Stimulated activated effector memory CD8-positive, alpha-beta T cell treated with anti-CD3 and anti-CD28 coated beads, Interleukin-12 subunit alpha, Interleukin-12 subunit beta, amount 100 ng/mL, for 72 hours (primary cell): ENCODE measurements around the gene MLIP.

Experiments used
- ATAC-seq: fragments of 150-1000 bp; cut with Tn5 transposase; 2 replicates; pipeline ENCODE4 v1.10.0; 2021
- DNase-seq, 2 donors: peaks; one replicate each; pipeline ENCODE4 v3.0.0; 2021 to 2022; ENCODE audit warnings: low spot score in 2 of 2
- H3K27ac Mint-ChIP-seq: one replicate; pipeline ENCODE4 v1.8.0; 2022; ENCODE audit warnings: mild to moderate bottlenecking, mixed read lengths
- H3K36me3 Mint-ChIP-seq: one replicate; pipeline ENCODE4 v1.8.0; 2022; ENCODE audit warnings: mild to moderate bottlenecking, mixed read lengths
- H3K4me1 Mint-ChIP-seq: one replicate; pipeline ENCODE4 v1.8.0; 2022; ENCODE audit warnings: mixed read lengths
- H3K4me3 Mint-ChIP-seq: one replicate; pipeline ENCODE4 v1.8.0; 2022; ENCODE audit warnings: mild to moderate bottlenecking, mixed read lengths
- H3K9me3 Mint-ChIP-seq: one replicate; pipeline ENCODE4 v1.8.0; 2022; ENCODE audit warnings: mixed read lengths

Gene MLIP

DNA sequence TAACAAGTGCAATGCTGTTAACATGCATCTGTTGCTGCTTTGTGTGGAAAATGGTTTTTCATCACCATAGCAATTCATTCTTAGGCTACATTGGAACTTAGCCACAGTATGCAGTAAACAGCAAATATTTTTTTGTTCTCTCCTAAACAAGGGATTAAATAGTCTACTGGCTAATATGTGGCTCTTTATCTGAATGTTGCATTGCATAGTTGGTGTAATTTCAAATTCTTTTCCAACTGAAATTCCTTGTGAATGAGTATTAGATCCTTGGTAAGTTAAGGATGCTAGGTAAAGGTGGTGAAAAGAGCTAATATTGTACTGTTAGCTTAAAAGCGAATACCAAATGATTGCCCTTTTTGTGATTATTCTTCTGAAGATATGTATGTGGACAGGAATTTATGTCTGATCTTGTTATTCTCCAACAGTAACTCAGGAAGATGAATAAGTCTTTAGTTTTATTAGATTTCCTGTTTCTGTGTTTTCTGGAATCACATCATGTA, 958 bp downstream of the MLIP start:
- H3K4me1 Mint-ChIP-seq, result no peaks in the 10 kb centered on the region
- ATAC-seq (no peak), DNase-seq (no peak)
- no peak overlapping the region for H3K27ac Mint-ChIP-seq
- H3K4me3 Mint-ChIP-seq, result no peak overlapping the region
- H3K9me3 Mint-ChIP-seq, result peaks cover 9% of the 10 kb centered on the region
- H3K36me3 Mint-ChIP-seq, result no peaks in the 10 kb centered on the region

DNA sequence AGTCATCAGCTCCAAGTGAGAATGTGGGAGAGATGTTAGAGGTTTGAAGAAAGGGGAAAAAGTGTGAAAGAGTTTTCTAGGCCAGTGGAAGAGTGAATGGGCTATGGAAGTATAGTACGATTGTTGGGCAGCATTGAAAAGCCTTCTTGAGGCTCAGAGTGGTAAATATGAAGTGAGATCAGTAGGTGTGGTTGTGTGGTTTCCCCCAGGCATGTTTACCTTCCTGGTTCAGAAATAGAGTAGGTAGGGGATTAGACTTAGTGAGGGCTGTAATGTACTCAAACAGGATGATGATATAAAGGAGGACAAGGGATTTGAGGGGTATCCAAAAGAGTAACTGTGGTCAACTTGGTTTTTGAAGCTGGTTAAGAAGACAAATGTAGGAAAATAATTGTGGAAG, 3.7 kb downstream of the MLIP start:
- Mint-ChIP-seq H3K9me3 (peaks cover 12% of the 10 kb centered on the region), H3K4me3 (no peak overlapping the region), H3K36me3 (no peaks in the 10 kb centered on the region), H3K4me1 (no peaks in the 10 kb centered on the region), H3K27ac (no peak overlapping the region)
- no peak for DNase-seq
- ATAC-seq, result no peak

DNA sequence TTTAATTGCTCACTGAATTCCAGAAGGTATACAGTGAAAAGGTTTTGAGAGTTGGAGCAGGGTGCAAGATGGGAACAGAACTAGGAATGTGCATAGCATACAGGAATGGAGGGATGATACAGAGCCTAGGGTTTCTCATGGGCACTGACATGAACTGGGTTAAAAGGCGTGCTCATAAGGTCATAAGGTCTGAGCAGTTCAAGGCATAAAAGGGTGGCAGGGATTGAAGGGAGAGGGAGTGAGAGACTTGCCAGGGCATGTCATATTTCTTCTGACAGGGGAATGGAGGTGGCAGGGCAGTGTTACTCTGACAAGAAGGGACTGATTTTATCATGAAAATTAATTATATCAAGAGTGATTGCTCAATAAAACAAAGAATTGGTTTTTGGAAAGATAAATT, 4.7 kb downstream of the MLIP start:
- no peak for DNase-seq
- H3K9me3 Mint-ChIP-seq, result peaks cover 15% of the 10 kb centered on the region
- no peaks in the 10 kb centered on the region for H3K4me1 Mint-ChIP-seq
- no peak overlapping the region for H3K27ac Mint-ChIP-seq
- no peaks in the 10 kb centered on the region for H3K36me3 Mint-ChIP-seq
- ATAC-seq, result no peak
- no peak overlapping the region for H3K4me3 Mint-ChIP-seq

GRCh38 chr6:54118117-54118516, 6.9 kb downstream of the MLIP start:
- Mint-ChIP-seq H3K36me3 (no peaks in the 10 kb centered on the region), H3K4me3 (no peak overlapping the region), H3K9me3 (peaks cover 15% of the 10 kb centered on the region), H3K27ac (no peak overlapping the region), H3K4me1 (no peaks in the 10 kb centered on the region)
- ATAC-seq, result no peak
- no peak for DNase-seq

GRCh38 chr6:54125493-54125892, 14.2 kb downstream of the MLIP start:
- Mint-ChIP-seq H3K4me1 (no peaks in the 10 kb centered on the region), H3K36me3 (no peaks in the 10 kb centered on the region), H3K27ac (no peak overlapping the region), H3K4me3 (no peak overlapping the region), H3K9me3 (peaks cover 2% of the 10 kb centered on the region)
- DNase-seq (no peak), ATAC-seq (no peak)

GRCh38 chr6:54130179-54130578, 18.9 kb downstream of the MLIP start:
- Mint-ChIP-seq H3K4me1 (no peaks in the 10 kb centered on the region), H3K9me3 (peaks cover 4% of the 10 kb centered on the region), H3K36me3 (no peaks in the 10 kb centered on the region), H3K27ac (no peak overlapping the region), H3K4me3 (no peak overlapping the region)
- DNase-seq (no peak), ATAC-seq (no peak)

- H3K36me3 Mint-ChIP-seq, result no peaks in the 10 kb centered on the region
- no peak overlapping the region for H3K4me3 Mint-ChIP-seq
- H3K4me1 Mint-ChIP-seq, result no peaks in the 10 kb centered on the region
- no peak overlapping the region for H3K27ac Mint-ChIP-seq
- DNase-seq (no peak), ATAC-seq (no peak)
- H3K9me3 Mint-ChIP-seq, result peaks cover 15% of the 10 kb centered on the region
Observed at GRCh38 chr6:54132587-54132986, 21.3 kb downstream of the MLIP start.

GRCh38 chr6:54133186-54133585, 21.9 kb downstream of the MLIP start:
- Mint-ChIP-seq H3K4me1 (no peaks in the 10 kb centered on the region), H3K27ac (no peak overlapping the region), H3K36me3 (no peaks in the 10 kb centered on the region), H3K4me3 (no peak overlapping the region), H3K9me3 (peaks cover 20% of the 10 kb centered on the region)
- DNase-seq (no peak), ATAC-seq (no peak)

DNA sequence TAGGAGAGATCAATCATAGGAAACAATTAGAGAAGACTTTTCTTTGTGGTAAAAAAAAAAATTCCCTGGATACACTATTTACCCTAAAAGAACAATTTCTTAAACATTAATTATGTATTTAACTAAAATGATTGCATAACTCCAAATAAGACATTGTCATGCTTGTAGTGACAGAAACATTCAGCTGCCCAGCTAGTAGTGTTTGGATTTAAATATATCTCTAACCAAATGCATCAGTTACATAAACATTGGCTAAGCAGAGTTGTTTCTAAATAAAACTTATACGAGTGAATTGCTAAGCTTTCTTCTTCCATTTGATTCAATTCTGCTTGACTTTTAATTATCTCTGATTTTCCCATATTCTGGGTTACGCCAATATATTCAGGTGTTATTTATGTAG, 23.7 kb downstream of the MLIP start:
- ATAC-seq (no peak), DNase-seq (no peak)
- Mint-ChIP-seq H3K4me3 (no peak overlapping the region), H3K9me3 (peaks cover 20% of the 10 kb centered on the region), H3K4me1 (no peaks in the 10 kb centered on the region), H3K36me3 (no peaks in the 10 kb centered on the region), H3K27ac (no peak overlapping the region)

DNA sequence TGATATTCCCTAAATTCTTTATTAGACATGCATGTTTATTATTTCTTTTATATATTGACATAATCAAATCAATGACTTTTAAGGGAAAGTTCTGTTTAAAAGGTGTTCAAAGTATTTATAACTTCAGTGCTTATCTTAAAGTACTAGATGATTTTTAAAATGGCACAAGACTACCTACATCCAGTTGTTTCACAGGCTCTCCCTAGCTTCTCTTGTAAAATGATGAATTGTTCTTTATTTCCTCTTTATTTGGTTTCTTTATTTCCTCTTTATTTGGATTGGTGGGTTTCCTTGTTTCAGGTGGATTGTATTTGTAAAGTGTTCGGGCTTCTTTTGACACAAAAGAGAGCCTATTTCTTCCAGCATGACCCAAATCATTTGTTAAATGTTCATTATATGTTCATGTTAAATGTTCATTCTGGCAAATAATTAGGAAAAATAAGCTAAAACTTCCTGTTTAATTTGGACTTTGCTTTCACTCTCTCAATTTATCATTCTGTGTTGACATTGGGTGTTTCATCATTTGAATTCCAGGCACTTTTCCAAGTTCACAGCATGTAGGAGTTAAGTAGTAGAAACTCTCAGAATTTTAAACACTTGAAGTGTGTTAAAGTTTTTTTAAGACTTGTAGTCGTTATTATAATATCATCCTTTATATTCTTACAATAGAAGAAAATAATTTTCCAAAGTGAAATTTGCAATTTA, 24.6 kb downstream of the MLIP start:
- no peak overlapping the region for H3K4me3 Mint-ChIP-seq
- peaks cover 20% of the 10 kb centered on the region for H3K9me3 Mint-ChIP-seq
- DNase-seq (no peak), ATAC-seq (no peak)
- no peaks in the 10 kb centered on the region for H3K4me1 Mint-ChIP-seq
- H3K27ac Mint-ChIP-seq, result no peak overlapping the region
- H3K36me3 Mint-ChIP-seq, result no peaks in the 10 kb centered on the region

- ATAC-seq (no peak), DNase-seq (no peak)
- H3K27ac Mint-ChIP-seq, result no peak overlapping the region
- H3K4me3 Mint-ChIP-seq, result no peak overlapping the region
- no peaks in the 10 kb centered on the region for H3K36me3 Mint-ChIP-seq
- peaks cover 15% of the 10 kb centered on the region for H3K9me3 Mint-ChIP-seq
- H3K4me1 Mint-ChIP-seq, result no peaks in the 10 kb centered on the region
Observed at GRCh38 chr6:54138795-54139194, 27.6 kb downstream of the MLIP start.

- DNase-seq (no peak), ATAC-seq (no peak)
- no peak overlapping the region for H3K4me3 Mint-ChIP-seq
- H3K4me1 Mint-ChIP-seq, result no peaks in the 10 kb centered on the region
- peaks cover 15% of the 10 kb centered on the region for H3K9me3 Mint-ChIP-seq
- H3K27ac Mint-ChIP-seq, result no peak overlapping the region
- H3K36me3 Mint-ChIP-seq, result no peaks in the 10 kb centered on the region
Observed at GRCh38 chr6:54140811-54141210, 29.6 kb downstream of the MLIP start.

GRCh38 chr6:54142889-54143519, 31.8 kb downstream of the MLIP start:
- DNase-seq, result no peak
- no peak for ATAC-seq
- no peak overlapping the region for H3K27ac Mint-ChIP-seq
- H3K4me3 Mint-ChIP-seq, result no peak overlapping the region
- H3K4me1 Mint-ChIP-seq, result no peaks in the 10 kb centered on the region
- H3K36me3 Mint-ChIP-seq, result no peaks in the 10 kb centered on the region
- H3K9me3 Mint-ChIP-seq, result peaks cover under 1% of the 10 kb centered on the region

DNA sequence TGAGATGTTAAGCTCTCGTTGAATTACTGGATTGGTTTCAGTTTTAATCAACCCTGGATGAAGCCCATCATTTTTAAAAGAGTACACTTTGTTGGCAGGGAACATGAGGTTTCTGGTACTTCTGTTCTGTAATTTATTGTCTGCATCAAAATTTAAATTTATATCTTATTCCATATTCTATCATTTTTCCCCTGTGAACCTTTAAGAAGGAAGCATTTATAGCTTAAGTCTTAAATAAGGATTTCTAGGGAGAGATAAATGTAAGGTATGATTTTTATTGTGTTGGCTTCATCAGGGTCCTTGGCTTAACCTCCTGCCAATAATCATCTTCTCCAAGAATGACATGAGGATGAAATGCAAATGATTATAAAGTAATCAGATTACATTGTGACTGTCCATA, 40.6 kb downstream of the MLIP start:
- Mint-ChIP-seq H3K27ac (no peak overlapping the region), H3K36me3 (no peaks in the 10 kb centered on the region), H3K4me3 (no peak overlapping the region)

DNA sequence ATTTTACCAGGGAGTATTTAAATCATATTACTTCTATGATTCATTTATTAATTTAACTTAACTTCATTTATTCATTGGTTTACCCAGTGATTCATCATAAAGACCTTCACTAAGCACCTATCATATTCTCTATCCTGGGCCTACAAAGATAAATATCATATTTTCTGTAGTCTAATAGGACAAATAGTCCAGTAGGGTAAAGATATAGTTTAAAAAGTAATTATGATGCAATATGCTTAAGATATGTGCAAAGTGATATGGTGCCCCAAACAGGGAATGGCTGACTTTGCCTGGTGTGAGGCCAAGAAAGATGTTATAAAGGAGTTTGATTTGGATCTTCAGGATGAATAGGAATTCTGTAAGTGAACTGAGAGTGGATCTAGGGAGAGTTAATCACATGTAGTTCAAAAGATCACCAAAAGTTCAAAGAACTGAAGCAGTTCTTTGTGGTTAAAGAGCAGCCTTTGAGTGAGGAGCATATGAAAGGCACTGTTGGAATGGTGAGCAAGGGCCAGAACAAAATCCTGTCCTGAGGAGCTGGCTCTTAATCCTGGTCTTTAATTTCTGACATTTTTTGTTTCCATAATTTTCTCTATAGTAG, 45.5 kb downstream of the MLIP start:
- ATAC-seq, result no peak
- H3K4me3 Mint-ChIP-seq, result no peak overlapping the region
- H3K9me3 Mint-ChIP-seq, result no peaks in the 10 kb centered on the region
- H3K36me3 Mint-ChIP-seq, result no peaks in the 10 kb centered on the region
- no peaks in the 10 kb centered on the region for H3K4me1 Mint-ChIP-seq
- no peak overlapping the region for H3K27ac Mint-ChIP-seq
- DNase-seq, result no peak

More for the DNA sequence above, 40.6 kb downstream of the MLIP start:
- ATAC-seq (no peak), DNase-seq (no peak)
- H3K4me1 Mint-ChIP-seq, result no peaks in the 10 kb centered on the region
- H3K9me3 Mint-ChIP-seq, result no peaks in the 10 kb centered on the region

DNA sequence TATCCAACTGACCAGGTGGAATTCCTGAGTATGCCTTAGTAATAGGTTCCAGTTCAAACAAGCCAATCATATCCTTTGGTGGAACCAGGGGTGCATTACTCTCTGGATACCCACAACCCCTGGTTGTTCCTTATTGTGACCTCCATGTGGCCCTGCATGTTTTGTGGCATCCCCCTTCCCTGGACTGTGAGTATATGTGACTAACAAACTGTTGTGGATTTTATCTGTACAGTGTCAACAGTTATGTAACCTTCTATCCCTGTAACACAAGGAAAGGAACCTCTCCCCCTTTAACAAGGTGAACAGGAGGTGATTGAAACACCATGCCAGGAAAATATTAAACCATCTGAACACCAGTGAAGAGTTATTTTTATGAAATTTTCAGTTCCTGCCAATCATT, 46.2 kb downstream of the MLIP start:
- Mint-ChIP-seq H3K4me3 (no peak overlapping the region), H3K36me3 (no peaks in the 10 kb centered on the region), H3K4me1 (no peaks in the 10 kb centered on the region), H3K27ac (no peak overlapping the region), H3K9me3 (peaks cover 2% of the 10 kb centered on the region)
- ATAC-seq, result no peak
- DNase-seq, result no peak
